A375 (cell line): ENCODE measurements around the gene HTT. TPM values are rescaled to one million over a fixed set of nuclear protein-coding genes. Genes with fewer than 3 reads are reported as not detected.

ENCODE experiments used
- small RNA-seq: library from RNA; depleted of rRNA; stranded (forward); fragments of <200 nt; gene quantifications from one replicate; pipeline ENCODE3, GENCODE V24; 2014
- total RNA-seq: library from RNA; depleted of rRNA; stranded (reverse); fragments of >200 nt; shearing (Covaris generic); gene quantifications from 2 replicates; pipeline ENCODE4 v1.2.3, GENCODE V29; 2014; rRNA removed

Gene HTT
- 24.9 TPM in 2 replicates for total RNA-seq

DNA sequence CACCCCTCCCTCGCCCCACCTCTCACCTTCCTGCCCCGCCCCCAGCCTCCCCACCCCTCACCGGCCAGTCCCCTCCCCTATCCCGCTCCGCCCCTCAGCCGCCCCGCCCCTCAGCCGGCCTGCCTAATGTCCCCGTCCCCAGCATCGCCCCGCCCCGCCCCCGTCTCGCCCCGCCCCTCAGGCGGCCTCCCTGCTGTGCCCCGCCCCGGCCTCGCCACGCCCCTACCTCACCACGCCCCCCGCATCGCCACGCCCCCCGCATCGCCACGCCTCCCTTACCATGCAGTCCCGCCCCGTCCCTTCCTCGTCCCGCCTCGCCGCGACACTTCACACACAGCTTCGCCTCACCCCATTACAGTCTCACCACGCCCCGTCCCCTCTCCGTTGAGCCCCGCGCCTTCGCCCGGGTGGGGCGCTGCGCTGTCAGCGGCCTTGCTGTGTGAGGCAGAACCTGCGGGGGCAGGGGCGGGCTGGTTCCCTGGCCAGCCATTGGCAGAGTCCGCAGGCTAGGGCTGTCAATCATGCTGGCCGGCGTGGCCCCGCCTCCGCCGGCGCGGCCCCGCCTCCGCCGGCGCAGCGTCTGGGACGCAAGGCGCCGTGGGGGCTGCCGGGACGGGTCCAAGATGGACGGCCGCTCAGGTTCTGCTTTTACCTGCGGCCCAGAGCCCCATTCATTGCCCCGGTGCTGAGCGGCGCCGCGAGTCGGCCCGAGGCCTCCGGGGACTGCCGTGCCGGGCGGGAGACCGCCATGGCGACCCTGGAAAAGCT, at the start of gene HTT, which contains the start of gene HTT-AS:
Gene HTT (plus strand): TSS at position 604 of the 768 bp plus-strand sequence. CDS start 145 bp downstream, at position 749.
Gene HTT-AS (minus strand): TSS at position 461 of the 768 bp plus-strand sequence.

GRCh38 chr4:3248811-3249661, 174.6 kb downstream of the HTT start, which contains the start of gene MSANTD1:
MSANTD1 (plus strand) TSS chr4:3249159; CDS start chr4:3249223, 64 bp downstream.

DNA sequence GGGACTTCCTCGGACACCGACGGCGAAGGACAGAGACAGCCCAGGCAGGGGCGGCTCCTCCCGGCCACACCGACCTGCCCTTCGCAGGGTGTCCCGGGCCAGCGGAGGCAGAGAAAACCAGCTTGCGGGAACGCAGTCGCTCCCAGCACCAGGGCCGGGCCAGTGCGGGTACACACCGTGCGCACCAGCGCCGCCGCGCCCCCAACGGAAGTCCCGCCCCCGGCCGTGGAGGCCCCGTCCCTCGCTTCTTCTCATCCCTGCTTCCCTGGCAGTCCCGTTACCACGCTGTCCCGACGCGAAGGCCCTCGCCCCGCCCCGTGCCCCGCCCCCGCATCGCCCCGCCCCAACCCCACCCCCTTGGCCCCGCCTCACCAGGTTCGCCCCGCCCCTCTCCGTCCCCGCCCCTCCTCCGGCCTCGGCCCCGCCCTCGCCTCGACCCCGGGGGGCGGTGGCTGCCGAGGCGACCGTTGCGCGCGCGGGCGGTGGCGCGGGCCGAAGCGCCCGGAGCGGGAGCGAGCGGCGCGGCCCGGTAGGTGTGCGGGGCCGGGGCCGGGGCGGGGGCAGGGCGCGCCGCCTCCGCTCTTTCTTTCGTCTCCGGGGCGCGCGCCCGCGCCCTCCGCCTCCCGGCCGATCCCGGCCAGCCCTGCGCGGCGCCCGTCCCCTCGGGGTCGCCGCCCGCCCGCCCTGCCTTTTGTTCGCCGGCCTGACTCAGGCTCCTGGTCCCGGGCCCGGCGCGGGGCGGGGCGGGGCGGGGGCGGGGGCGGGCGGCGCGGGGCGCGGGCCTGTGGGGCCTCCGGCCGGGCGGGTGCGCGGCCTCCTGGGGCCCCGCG, 218.3 kb downstream of the HTT start, which contains the start of gene RGS12:
Gene RGS12 (plus strand): TSS at position 451 of the 830 bp plus-strand sequence. CDS start 23,150 bp downstream, outside the sequence.

Small RNAs within 50 kb of the gene (small RNA-seq; reads per million reads assigned to genes)
- gene RF02134 (not detected), gene RF02135 (not detected), gene RNU6-204P (not detected)

Other genes with a start within 250 kb of the HTT start
- 104 and 121 TPM in 2 replicates for gene ADD1, start 230.8 kb upstream of the HTT start, total RNA-seq
- gene NOP14, start 111.3 kb upstream of the HTT start, total RNA-seq, result 45.7 and 48.9 TPM in 2 replicates
- 3.2 and 4.0 TPM in 2 replicates for gene GRK4, start 111.1 kb upstream of the HTT start, total RNA-seq
- gene HTT-AS, start 143 bp upstream of the HTT start, total RNA-seq, result not detected in 2 replicates
- gene MSANTD1, start 174.5 kb downstream of the HTT start, total RNA-seq, result 0.45 and 0.80 TPM in 2 replicates
- gene RGS12, start 218.3 kb downstream of the HTT start, total RNA-seq, result 10.0 and 10.6 TPM in 2 replicates